ENCODE measurements around the gene KCNN2.

DNA sequence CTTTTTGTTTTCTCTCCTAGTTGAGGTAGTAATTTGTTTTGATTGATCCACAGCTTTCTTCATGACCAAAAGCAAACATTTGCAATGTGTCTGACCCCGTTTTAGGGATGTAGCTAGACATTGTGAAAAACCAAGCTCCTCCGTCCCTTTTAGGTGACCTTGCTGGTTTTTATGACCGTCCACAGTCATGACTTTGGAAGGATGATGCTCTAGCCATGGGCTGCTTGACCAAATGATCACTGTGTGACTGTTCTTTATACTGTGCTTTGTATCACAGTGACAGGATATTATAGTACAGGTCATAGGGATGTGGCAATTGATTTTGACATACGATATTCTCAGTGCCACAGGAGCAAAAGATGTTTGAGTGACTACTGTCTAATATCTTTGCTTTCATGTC, 54.4 kb downstream of the KCNN2 start:
- TF ChIP-seq, protein P1, sequence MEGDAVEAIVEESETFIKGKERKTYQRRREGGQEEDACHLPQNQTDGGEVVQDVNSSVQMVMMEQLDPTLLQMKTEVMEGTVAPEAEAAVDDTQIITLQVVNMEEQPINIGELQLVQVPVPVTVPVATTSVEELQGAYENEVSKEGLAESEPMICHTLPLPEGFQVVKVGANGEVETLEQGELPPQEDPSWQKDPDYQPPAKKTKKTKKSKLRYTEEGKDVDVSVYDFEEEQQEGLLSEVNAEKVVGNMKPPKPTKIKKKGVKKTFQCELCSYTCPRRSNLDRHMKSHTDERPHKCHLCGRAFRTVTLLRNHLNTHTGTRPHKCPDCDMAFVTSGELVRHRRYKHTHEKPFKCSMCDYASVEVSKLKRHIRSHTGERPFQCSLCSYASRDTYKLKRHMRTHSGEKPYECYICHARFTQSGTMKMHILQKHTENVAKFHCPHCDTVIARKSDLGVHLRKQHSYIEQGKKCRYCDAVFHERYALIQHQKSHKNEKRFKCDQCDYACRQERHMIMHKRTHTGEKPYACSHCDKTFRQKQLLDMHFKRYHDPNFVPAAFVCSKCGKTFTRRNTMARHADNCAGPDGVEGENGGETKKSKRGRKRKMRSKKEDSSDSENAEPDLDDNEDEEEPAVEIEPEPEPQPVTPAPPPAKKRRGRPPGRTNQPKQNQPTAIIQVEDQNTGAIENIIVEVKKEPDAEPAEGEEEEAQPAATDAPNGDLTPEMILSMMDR (IDR thresholded peaks at IDR 0.05; ENCODE audit: poor library complexity, severe bottlenecking): no peak
- TF ChIP-seq POLR2AphosphoS5 (IDR thresholded peaks at IDR 0.05) (no peak), MXI1 (conservative IDR thresholded peaks at IDR 0.05; ENCODE audit: poor library complexity, severe bottlenecking) (no peak), EZH2 (IDR thresholded peaks at IDR 0.05; ENCODE audit: borderline replicate concordance, insufficient read depth, low read length, poor library complexity, severe bottlenecking) (no peak), TAF1 (IDR thresholded peaks at IDR 0.05; ENCODE audit: low read depth) (no peak)
